ENCODE measurements around the gene MAP2K7. TPM values are rescaled to one million over a fixed set of nuclear protein-coding genes. Genes with fewer than 3 reads are reported as not detected.

MAP2K7 gene
- total RNA-seq, 1 donor from 2014 or later, result 42.2 TPM

GRCh38 chr19:7905859-7906258 is 2.2 kb downstream of the MAP2K7 start:
- TF ChIP-seq, protein P1, sequence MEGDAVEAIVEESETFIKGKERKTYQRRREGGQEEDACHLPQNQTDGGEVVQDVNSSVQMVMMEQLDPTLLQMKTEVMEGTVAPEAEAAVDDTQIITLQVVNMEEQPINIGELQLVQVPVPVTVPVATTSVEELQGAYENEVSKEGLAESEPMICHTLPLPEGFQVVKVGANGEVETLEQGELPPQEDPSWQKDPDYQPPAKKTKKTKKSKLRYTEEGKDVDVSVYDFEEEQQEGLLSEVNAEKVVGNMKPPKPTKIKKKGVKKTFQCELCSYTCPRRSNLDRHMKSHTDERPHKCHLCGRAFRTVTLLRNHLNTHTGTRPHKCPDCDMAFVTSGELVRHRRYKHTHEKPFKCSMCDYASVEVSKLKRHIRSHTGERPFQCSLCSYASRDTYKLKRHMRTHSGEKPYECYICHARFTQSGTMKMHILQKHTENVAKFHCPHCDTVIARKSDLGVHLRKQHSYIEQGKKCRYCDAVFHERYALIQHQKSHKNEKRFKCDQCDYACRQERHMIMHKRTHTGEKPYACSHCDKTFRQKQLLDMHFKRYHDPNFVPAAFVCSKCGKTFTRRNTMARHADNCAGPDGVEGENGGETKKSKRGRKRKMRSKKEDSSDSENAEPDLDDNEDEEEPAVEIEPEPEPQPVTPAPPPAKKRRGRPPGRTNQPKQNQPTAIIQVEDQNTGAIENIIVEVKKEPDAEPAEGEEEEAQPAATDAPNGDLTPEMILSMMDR (conservative IDR thresholded peaks at IDR 0.05), result no peak
- H3K27ac Mint-ChIP-seq, result peak overlapping the region; percentile 61
- peak overlapping the region; percentile 81 for H3K4me3 Mint-ChIP-seq
- H3K4me1 Mint-ChIP-seq (ENCODE audit: unreplicated experiment), result peaks cover 11% of the 10 kb centered on the region
- DNase-seq (ENCODE audit: extremely low spot score, unreplicated experiment), result no peak
- H3K27me3 Mint-ChIP-seq, result no peaks in the 10 kb centered on the region
- H3K36me3 Mint-ChIP-seq, result no peaks in the 10 kb centered on the region
- H3K9me3 Mint-ChIP-seq, result no peaks in the 10 kb centered on the region

GRCh38 chr19:7907122-7907521 is 3.4 kb downstream of the MAP2K7 start:
- H3K27me3 Mint-ChIP-seq, result no peaks in the 10 kb centered on the region
- H3K4me3 Mint-ChIP-seq, result no peak overlapping the region
- DNase-seq (ENCODE audit: extremely low spot score, unreplicated experiment), result no peak
- H3K27ac Mint-ChIP-seq, result no peak overlapping the region
- H3K9me3 Mint-ChIP-seq, result no peaks in the 10 kb centered on the region
- TF ChIP-seq, protein P1 (conservative IDR thresholded peaks at IDR 0.05), result no peak
- peaks cover 11% of the 10 kb centered on the region for H3K4me1 Mint-ChIP-seq (ENCODE audit: unreplicated experiment)
- no peaks in the 10 kb centered on the region for H3K36me3 Mint-ChIP-seq

DNA sequence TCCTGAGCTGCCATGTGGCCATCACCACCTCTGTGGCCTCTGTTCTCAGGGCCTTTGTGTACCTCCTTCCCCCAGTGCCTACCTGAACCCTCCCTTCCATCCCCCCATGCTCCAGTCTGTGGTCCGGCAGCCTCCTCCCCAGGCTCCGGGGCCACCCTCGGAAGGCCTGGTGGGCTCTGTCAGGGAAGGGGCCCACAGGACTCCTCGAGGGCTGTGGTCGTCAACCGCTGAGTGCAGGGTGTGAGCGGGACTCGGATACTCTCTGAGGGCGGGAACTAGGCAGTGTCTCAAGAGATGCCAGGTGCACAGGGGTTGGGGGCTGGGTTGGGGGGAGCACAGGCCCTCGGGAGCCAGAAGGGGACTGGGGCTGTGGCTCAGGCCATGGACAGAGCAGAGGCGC is 3.9 kb downstream of the MAP2K7 start:
- Mint-ChIP-seq H3K4me3 (no peak overlapping the region), H3K27ac (no peak overlapping the region), H3K36me3 (no peaks in the 10 kb centered on the region), H3K9me3 (no peaks in the 10 kb centered on the region), H3K27me3 (no peaks in the 10 kb centered on the region), H3K4me1 (ENCODE audit: unreplicated experiment) (peaks cover 11% of the 10 kb centered on the region)
- TF ChIP-seq, protein P1 (conservative IDR thresholded peaks at IDR 0.05), result no peak
- DNase-seq (ENCODE audit: extremely low spot score, unreplicated experiment), result no peak

- Mint-ChIP-seq H3K27ac (no peak overlapping the region), H3K27me3 (no peaks in the 10 kb centered on the region), H3K4me1 (ENCODE audit: unreplicated experiment) (peaks cover 11% of the 10 kb centered on the region), H3K36me3 (peaks cover 4% of the 10 kb centered on the region), H3K9me3 (no peaks in the 10 kb centered on the region), H3K4me3 (no peak overlapping the region)
- DNase-seq (ENCODE audit: extremely low spot score, unreplicated experiment), result no peak
- TF ChIP-seq, protein P1 (conservative IDR thresholded peaks at IDR 0.05), result no peak
Measured at GRCh38 chr19:7908078-7908699, 4.5 kb downstream of the MAP2K7 start.

DNA sequence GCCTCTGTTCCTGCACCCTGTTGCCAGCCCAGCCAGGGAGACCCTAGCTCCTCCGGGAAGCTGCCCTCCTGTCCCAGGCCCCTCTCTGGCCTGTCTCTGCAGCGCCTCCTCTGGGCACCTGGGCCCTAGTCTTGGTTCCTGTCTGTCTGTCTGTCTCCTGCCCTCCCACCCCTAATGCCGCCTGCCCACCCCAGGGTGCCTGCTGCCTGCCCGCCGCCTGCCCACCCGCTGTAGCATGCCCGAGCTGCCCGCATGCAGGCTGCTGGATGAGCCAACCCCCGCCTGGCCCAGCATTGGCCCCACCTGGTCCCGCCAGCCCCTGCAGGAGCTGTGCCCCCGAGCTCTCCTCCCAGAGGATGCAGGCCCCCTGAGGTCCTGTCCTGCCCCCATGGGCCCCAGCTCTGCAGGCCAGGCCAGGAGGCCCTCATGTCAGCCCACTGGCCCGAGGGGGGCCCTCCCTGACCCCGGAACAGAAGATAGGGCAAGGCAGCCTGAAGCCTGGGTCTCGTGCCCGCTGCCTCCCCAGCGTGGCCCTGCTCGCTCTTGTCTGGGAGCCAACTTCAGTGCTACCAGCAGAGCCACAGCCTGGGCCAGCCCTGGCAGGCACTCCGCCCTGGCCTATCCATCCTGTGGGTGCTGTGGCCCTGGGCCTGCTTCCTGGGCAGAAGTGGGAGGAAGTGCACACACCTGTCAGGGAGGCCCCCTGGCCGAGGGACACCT is 5.2 kb downstream of the MAP2K7 start:
- Mint-ChIP-seq H3K4me3 (no peak overlapping the region), H3K4me1 (ENCODE audit: unreplicated experiment) (peaks cover 11% of the 10 kb centered on the region), H3K27me3 (no peaks in the 10 kb centered on the region), H3K36me3 (peaks cover 4% of the 10 kb centered on the region), H3K27ac (no peak overlapping the region), H3K9me3 (no peaks in the 10 kb centered on the region)
- TF ChIP-seq, protein P1 (conservative IDR thresholded peaks at IDR 0.05), result no peak
- DNase-seq (ENCODE audit: extremely low spot score, unreplicated experiment), result no peak

Measured in type B pancreatic cell (in vitro differentiated cells).